ENCODE measurements around the gene UBE3A. TPM values are rescaled to one million over a fixed set of nuclear protein-coding genes. Genes with fewer than 3 reads are reported as not detected.

The UBE3A gene
- total RNA-seq, 1 experiment from 2014 or later, result 76.9 TPM

DNA sequence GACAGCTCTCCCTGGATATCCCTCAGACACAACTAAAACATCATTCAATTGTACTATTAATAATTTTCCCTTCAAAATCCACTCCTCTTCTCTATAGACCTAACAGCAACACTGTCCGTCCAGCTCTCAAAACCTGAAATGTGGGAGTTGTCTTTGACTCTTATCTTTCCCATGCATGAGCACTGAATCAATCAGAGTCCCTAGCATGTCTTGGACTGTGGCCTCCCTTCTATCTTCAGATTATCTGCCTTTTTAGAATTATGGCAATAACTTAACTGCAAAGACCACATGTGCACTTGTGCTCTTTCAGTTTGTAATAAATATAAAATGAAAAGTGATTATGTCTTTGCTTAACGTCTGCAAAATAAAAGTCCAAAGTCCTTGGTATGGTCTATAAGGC, 107.0 kb downstream of the UBE3A start:
- no peak for DNase-seq (ENCODE audit: low read depth)

DNA sequence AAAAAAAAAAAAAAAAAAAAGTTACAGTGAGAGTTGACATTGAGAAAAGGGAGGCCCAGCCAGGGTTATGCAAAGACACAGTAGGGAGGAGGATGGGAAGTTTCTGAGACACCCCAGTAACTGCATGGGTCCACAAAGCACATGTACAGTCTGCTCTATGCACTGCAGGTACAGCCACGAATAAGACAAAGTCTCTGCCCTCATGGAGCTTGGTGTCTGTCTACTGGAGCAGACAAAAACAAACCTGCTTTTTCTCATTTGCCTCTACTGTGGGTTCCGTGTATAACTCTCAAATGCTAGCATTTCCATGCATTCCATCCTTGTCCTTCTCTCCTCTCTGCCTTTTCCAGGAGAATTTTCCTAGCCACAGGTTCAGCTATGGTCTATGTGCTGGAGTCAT, 107.4 kb downstream of the UBE3A start:
- DNase-seq (ENCODE audit: low read depth), result no peak

DNA sequence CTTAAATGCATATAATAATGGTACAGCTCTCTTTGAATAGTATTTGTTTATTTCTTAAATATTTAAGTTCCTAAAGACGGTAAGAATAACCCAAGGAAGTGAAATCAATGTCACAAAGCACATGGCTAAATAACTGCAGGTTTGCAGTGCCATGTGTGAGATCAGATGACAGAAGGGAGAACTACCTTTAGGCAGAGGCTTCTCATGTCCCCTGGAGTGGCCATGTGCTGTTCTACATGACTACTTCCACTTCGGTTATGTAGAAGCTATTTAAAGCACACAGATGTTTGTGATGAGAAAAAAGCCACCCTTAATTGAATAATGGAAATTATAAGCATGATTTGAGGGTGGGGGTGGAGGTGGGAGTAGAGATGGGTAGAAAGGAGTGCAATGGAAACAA, 109.1 kb downstream of the UBE3A start:
- DNase-seq (ENCODE audit: low read depth), result no peak

DNA sequence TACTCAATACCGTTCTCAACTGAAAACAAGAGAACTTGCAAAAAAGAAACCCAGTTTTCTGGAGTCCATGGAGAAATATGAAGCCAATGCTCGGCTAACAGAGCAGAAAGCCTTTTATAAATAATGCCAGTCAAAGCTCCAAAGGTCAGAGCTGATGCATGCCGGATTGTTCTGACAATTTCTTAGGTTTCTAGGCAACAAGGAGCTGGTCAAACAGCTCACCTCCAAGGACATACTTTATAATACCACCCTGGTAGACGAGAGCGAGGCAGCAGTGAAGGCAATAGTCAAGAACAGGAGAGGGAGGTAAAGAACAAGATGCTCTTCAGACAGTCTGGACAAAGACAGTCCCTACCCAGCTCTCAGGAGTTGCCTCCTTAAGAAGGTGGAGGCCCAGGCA, 111.1 kb downstream of the UBE3A start:
- DNase-seq (ENCODE audit: low read depth), result no peak

DNA sequence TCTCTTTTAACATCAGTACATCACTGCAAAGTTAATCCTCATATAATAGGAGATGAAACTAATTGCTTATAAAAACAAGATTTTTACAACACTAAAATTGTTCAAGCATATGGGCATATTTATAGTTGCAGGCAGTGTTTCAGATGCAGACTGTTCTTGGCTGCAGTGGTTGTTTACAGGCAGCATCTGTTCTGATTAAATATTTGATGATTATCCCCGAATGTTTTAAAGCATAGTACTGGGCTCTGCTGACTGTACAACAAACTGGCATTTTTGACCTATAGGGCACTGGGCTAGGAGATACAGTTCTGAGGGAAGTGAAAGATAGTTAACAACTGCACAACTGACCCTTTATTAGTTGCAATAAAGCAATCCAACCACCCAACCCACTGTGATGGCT, 113.6 kb downstream of the UBE3A start:
- no peak for DNase-seq (ENCODE audit: low read depth)

DNA sequence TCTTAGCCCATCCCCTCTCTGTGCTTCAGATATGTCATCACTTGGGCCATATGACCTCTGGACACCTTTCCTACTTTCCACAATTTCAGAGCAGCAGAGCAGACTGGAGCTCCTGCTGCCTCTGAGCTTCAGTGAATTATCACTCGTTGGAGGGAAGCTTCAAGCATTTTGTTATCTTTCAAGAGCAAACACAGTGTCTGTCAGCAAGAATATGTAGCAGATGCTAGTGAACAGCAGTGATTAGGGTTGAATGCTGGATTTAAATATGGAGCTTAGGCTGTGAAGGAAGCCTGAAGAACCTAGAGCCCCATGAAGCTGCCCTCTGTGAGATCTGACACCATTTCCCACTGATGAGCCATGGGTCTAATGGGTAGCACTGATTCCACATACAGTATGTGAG, 115.4 kb downstream of the UBE3A start:
- no peak for DNase-seq (ENCODE audit: low read depth)

DNA sequence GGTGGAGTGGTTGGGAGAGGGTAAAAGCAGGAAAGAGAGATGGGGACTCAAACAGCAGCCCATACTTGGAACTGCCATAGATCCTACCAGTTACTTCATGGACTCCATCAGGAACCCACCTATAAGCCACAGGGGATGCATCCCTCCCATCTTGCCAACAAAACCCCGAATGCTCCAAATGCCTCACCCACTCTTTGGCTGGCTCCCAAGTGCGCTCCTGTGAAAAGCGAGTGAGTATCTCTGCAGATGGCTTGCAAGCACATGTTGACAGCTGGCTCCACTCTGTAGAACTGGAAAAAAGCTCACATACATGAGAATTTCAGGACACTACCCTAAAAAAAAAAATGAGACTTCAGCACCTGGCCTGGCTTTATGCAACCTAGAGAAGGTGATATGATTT, 151.0 kb downstream of the UBE3A start:
- DNase-seq (ENCODE audit: low read depth), result no peak
